ENCODE measurements around the gene SDHAF4. TPM values are rescaled to one million over a fixed set of nuclear protein-coding genes. Genes with fewer than 3 reads are reported as not detected.

Gene SDHAF4
- total and polyA plus RNA-seq, 2 donors (not counting 3 experiments of a cell fraction or from before 2014, with no cell fraction given): 3.6 to 8.6 TPM

GRCh38 chr6:70547313-70547712 lies 19.4 kb upstream of the SDHAF4 start:
- FAIRE-seq (no peak), DNase-seq (ENCODE audit: low read depth, low spot score) (peak; percentile 17)
- H3K4me1 ChIP-seq (ENCODE audit: control insufficient read depth, extremely low read depth, insufficient read depth, low read length): no peaks in the 10 kb centered on the region
- H3K4me3 ChIP-seq (replicated peaks in 1 of 3; ENCODE audit: insufficient read depth in 1 of 3, low read depth in 1 of 3, low read length in 3 of 3): no peak overlapping the region
- no peaks in the 10 kb centered on the region for H3K27me3 ChIP-seq (ENCODE audit: control insufficient read depth in 2 of 2, insufficient read depth in 2 of 2, low read length in 2 of 2)
- H3K79me2 ChIP-seq (ENCODE audit: control insufficient read depth, insufficient read depth, low read length): no peaks in the 10 kb centered on the region
- H3K36me3 ChIP-seq (ENCODE audit: control insufficient read depth in 2 of 2, extremely low read depth in 1 of 2, insufficient read depth in 2 of 2, low read length in 2 of 2): no peaks in the 10 kb centered on the region
- H3K9ac ChIP-seq (replicated peaks; ENCODE audit: extremely low read depth, insufficient read depth, low read length): no peak overlapping the region
- H4K20me1 ChIP-seq (replicated peaks; ENCODE audit: control insufficient read depth, extremely low read depth, insufficient read depth, low read length): no peaks in the 10 kb centered on the region
- dilution Hi-C loops (cut with MboI; ENCODE audit: extremely low pct_ligation_motif_present, low sequenced_read_pairs) (no loop called here), intact Hi-C loops (cut with micrococcal nuclease) (loop anchor here (1.0 kb wide), 2 partner anchors 139 to 337 kb away; no protein-coding TSS in a partner anchor)
- POLR2A ChIA-PET: no interaction called here
- H3K27ac ChIP-seq (ENCODE audit: insufficient read depth, low read depth, low read length): no peak overlapping the region
- CTCF ChIA-PET: interaction anchor here (0.7 to 2.7 kb wide), 7 partner anchors 16 to 408 kb away, joined by 3 to 33 read pairs (median 3); partner anchors contain the start of gene SDHAF4
- BruUV-seq (replicated peaks): no TSS peak
- TF ChIP-seq POLR2A (IDR thresholded peaks at IDR 0.05; ENCODE audit: low read depth, low read length): no peak
- peak; percentile 9 to 32 for TF ChIP-seq CTCF (IDR thresholded peaks at IDR 0.05; ENCODE audit: extremely low read depth in 1 of 2, insufficient read depth in 1 of 2, low read depth in 1 of 2, low read length in 2 of 2)
- TF ChIP-seq MAX (IDR thresholded peaks at IDR 0.05; ENCODE audit: insufficient read depth, insufficient read length): no peak
- H2AFZ ChIP-seq (ENCODE audit: low read depth, low read length): no peak overlapping the region
- H3K9me3 ChIP-seq (replicated peaks; ENCODE audit: control insufficient read depth, insufficient read depth, low read length): no peaks in the 10 kb centered on the region
- H3K9me1 ChIP-seq (replicated peaks; ENCODE audit: control insufficient read depth, extremely low read depth, insufficient read depth, low read length): no peaks in the 10 kb centered on the region
- no peak overlapping the region for H3K4me2 ChIP-seq (ENCODE audit: insufficient read depth, low read length)

- POLR2A ChIA-PET: no interaction called here
These were observed 18.8 kb upstream of the SDHAF4 start for GRCh38 chr6:70547905-70548304.

More at GRCh38 chr6:70547905-70548304, 18.8 kb upstream of the SDHAF4 start:
- H4K20me1 ChIP-seq (replicated peaks; ENCODE audit: control insufficient read depth, extremely low read depth, insufficient read depth, low read length): no peaks in the 10 kb centered on the region
- BruUV-seq (replicated peaks): no TSS peak
- FAIRE-seq: no peak
- dilution Hi-C loops (cut with MboI; ENCODE audit: extremely low pct_ligation_motif_present, low sequenced_read_pairs): no loop called here
- intact Hi-C loops (cut with micrococcal nuclease): loop anchor here (1.0 kb wide), 2 partner anchors 138 to 336 kb away; no protein-coding TSS in a partner anchor
- no peaks in the 10 kb centered on the region for H3K9me1 ChIP-seq (replicated peaks; ENCODE audit: control insufficient read depth, extremely low read depth, insufficient read depth, low read length)
- no peak overlapping the region for H3K9ac ChIP-seq (replicated peaks; ENCODE audit: extremely low read depth, insufficient read depth, low read length)
- H3K4me3 ChIP-seq (replicated peaks in 1 of 3; ENCODE audit: insufficient read depth in 1 of 3, low read depth in 1 of 3, low read length in 3 of 3): no peak overlapping the region
- H3K79me2 ChIP-seq (ENCODE audit: control insufficient read depth, insufficient read depth, low read length): no peaks in the 10 kb centered on the region
- H3K4me1 ChIP-seq (ENCODE audit: control insufficient read depth, extremely low read depth, insufficient read depth, low read length): no peaks in the 10 kb centered on the region
- no peak for DNase-seq (ENCODE audit: low read depth, low spot score)
- H3K36me3 ChIP-seq (ENCODE audit: control insufficient read depth in 2 of 2, extremely low read depth in 1 of 2, insufficient read depth in 2 of 2, low read length in 2 of 2): no peaks in the 10 kb centered on the region
- TF ChIP-seq MAX (IDR thresholded peaks at IDR 0.05; ENCODE audit: insufficient read depth, insufficient read length) (no peak), CTCF (IDR thresholded peaks at IDR 0.05; ENCODE audit: extremely low read depth in 1 of 2, insufficient read depth in 1 of 2, low read depth in 1 of 2, low read length in 2 of 2) (no peak), EZH2 (IDR thresholded peaks at IDR 0.05; ENCODE audit: borderline replicate concordance, low read depth, low read length, severe bottlenecking) (no peak), FOS (IDR thresholded peaks at IDR 0.05; ENCODE audit: borderline replicate concordance, insufficient read depth, low read length) (no peak), GATA2 (IDR thresholded peaks at IDR 0.05; ENCODE audit: insufficient read depth, insufficient read length, low read depth, low read length) (no peak), MYC (IDR thresholded peaks at IDR 0.05; ENCODE audit: low read depth, low read length) (no peak), POLR2A (IDR thresholded peaks at IDR 0.05; ENCODE audit: low read depth, low read length) (no peak), POLR2AphosphoS5 (IDR thresholded peaks at IDR 0.05; ENCODE audit: insufficient read depth, low read depth, low read length) (no peak)
- H2AFZ ChIP-seq (ENCODE audit: low read depth, low read length): no peak overlapping the region
- no peak overlapping the region for H3K27ac ChIP-seq (ENCODE audit: insufficient read depth, low read depth, low read length)
- no peaks in the 10 kb centered on the region for H3K9me3 ChIP-seq (replicated peaks; ENCODE audit: control insufficient read depth, insufficient read depth, low read length)
- CTCF ChIA-PET: interaction anchor here (1.5 to 2.7 kb wide), 2 partner anchors 26 to 139 kb away, joined by 3 to 33 read pairs; no protein-coding TSS in a partner anchor
- no peak overlapping the region for H3K4me2 ChIP-seq (ENCODE audit: insufficient read depth, low read length)
- no peaks in the 10 kb centered on the region for H3K27me3 ChIP-seq (ENCODE audit: control insufficient read depth in 2 of 2, insufficient read depth in 2 of 2, low read length in 2 of 2)

Measured in endothelial cell of umbilical vein (primary cell).